PC-3 (cell line): ENCODE data around the gene COG8. TPM values are rescaled to one million over a fixed set of nuclear protein-coding genes. Genes with fewer than 3 reads are reported as not detected.

Experiments
- ATAC-seq: fragments of 200-7000 bp; cut with Tn5 transposase; 2 replicates; pipeline ENCODE4 v1.9.1; 2020; ENCODE audit warnings: mild to moderate bottlenecking, moderate library complexity
- BruUV-seq: library from RNA; stranded (reverse); fragments of 400-500 nt; replicated peaks from 2 replicates; lab custom pipeline; 2021; lab: Mats Ljungman, UMichigan
- CTCF ChIA-PET: fragments of 300-600 bp; sonication (Branson Sonifier 250); formaldehyde crosslinking; loops from one replicate; lab custom pipeline; 2022; ENCODE audit warnings: antibody characterized with exemption; lab: Charles Lee
- POLR2A ChIA-PET: fragments of 300-600 bp; sonication (Branson Sonifier 250); formaldehyde crosslinking; loops from one replicate; lab custom pipeline; 2022; ENCODE audit warnings: antibody characterized with exemption; ENCODE audit not compliant: unreplicated experiment; lab: Charles Lee
- DNase-seq: peaks from one replicate; pipeline ENCODE4 v3.0.0-alpha.2; 2015
- H2AFZ ChIP-seq: fragments of 300-600 bp; sonication (generic); 2 replicates; pipeline ENCODE4 v1.6.0; 2016; ENCODE audit warnings: antibody characterized with exemption, low read length
- H3F3A ChIP-seq: fragments of 300-600 bp; sonication (generic); one replicate; pipeline ENCODE4 v1.6.0; 2017; ENCODE audit warnings: antibody characterized with exemption, low read length, control low read depth, mild to moderate bottlenecking; ENCODE audit not compliant: unreplicated experiment
- H3K27ac ChIP-seq: fragments of 300-600 bp; sonication (generic); 2 replicates; pipeline ENCODE4 v1.5.1; 2016; ENCODE audit warnings: mild to moderate bottlenecking, low read length
- H3K27me3 ChIP-seq: fragments of 300-600 bp; sonication (generic); 2 replicates; pipeline ENCODE4 v1.6.1; 2016; ENCODE audit warnings: low read length, mixed read lengths
- H3K36me3 ChIP-seq: fragments of 300-600 bp; sonication (generic); 2 replicates; pipeline ENCODE4 v1.6.1; 2016; ENCODE audit warnings: low read depth, mixed run types, low read length, mixed read lengths
- H3K4me1 ChIP-seq: fragments of 300-600 bp; sonication (generic); 2 replicates; pipeline ENCODE4 v1.5.1; 2016; ENCODE audit warnings: low read length; ENCODE audit not compliant: insufficient read depth
- H3K4me2 ChIP-seq: fragments of 300-600 bp; sonication (generic); 2 replicates; pipeline ENCODE4 v1.6.0; 2016; ENCODE audit warnings: low read length
- H3K4me3 ChIP-seq: fragments of 300-600 bp; sonication (generic); 2 replicates; pipeline ENCODE4 v1.5.1; 2016; ENCODE audit warnings: mild to moderate bottlenecking, low read length, mixed read lengths
- H3K79me2 ChIP-seq: fragments of 300-600 bp; sonication (generic); 2 replicates; pipeline ENCODE4 v1.6.1; 2017; ENCODE audit warnings: low read length, mixed read lengths
- H3K9ac ChIP-seq: fragments of 300-600 bp; sonication (generic); 2 replicates; pipeline ENCODE4 v1.6.0; 2016; ENCODE audit warnings: mild to moderate bottlenecking, low read length
- H3K9me2 ChIP-seq: fragments of 300-600 bp; sonication (generic); replicated peaks from 2 replicates; pipeline ENCODE4 v1.6.1; 2016; ENCODE audit warnings: mixed run types, low read length, mixed read lengths
- H3K9me3 ChIP-seq: fragments of 300-600 bp; sonication (generic); 2 replicates; pipeline ENCODE4 v1.6.1; 2016; ENCODE audit warnings: low read length, mixed read lengths
- H4K20me1 ChIP-seq: fragments of 300-600 bp; sonication (generic); 2 replicates; pipeline ENCODE4 v1.6.1; 2016; ENCODE audit warnings: low read length, mixed read lengths
- CTCF ChIP-seq: fragments of 300-600 bp; sonication (generic); conservative IDR thresholded peaks from 2 replicates; pipeline ENCODE4 v1.5.1; 2017; ENCODE audit warnings: antibody characterized with exemption, low read depth, mild to moderate bottlenecking, low read length
- EZH2 ChIP-seq: fragments of 300-600 bp; sonication (generic); IDR thresholded peaks from one replicate; pipeline ENCODE4 v1.6.1; 2017; ENCODE audit warnings: antibody characterized with exemption, mild to moderate bottlenecking, low read length; ENCODE audit not compliant: unreplicated experiment
- EZH2phosphoT487 ChIP-seq: fragments of 300-600 bp; sonication (generic); IDR thresholded peaks from 2 replicates; pipeline ENCODE4 v1.6.1; 2018; ENCODE audit warnings: mild to moderate bottlenecking, antibody characterized with exemption, low read length, borderline replicate concordance
- intact Hi-C: fragments of 100-400 bp; cut with micrococcal nuclease; formaldehyde crosslinking; loops from 2 replicates; pipeline ENCODE4 v1.9.0; 2023
- total RNA-seq: library from RNA; depleted of rRNA; stranded (reverse); fragments of >200 nt; gene quantifications from 2 replicates; pipeline ENCODE4 v1.2.3, GENCODE V29; 2014

COG8 gene
- total RNA-seq, 1 experiment from 2014 or later = 27.2 TPM

- Histone ChIP-seq H3K27me3 (no peaks in the 10 kb centered on the region), H3K4me3 (no peak overlapping the region), H3K4me2 (no peak overlapping the region), H3K79me2 (peaks cover 25% of the 10 kb centered on the region), H3K4me1 (no peaks in the 10 kb centered on the region), H2AFZ (no peak overlapping the region), H3F3A (no peaks in the 10 kb centered on the region), H3K36me3 (peaks cover 27% of the 10 kb centered on the region; the same call in 1 of the 2 replicates), H3K9me2 (no peaks in the 10 kb centered on the region), H4K20me1 (no peaks in the 10 kb centered on the region), H3K9me3 (no peaks in the 10 kb centered on the region), H3K9ac (no peak overlapping the region), H3K27ac (no peak overlapping the region)
- DNase-seq (no peak), ATAC-seq (no peak)
- TF ChIP-seq EZH2phosphoT487 = no peak
- no peak for TF ChIP-seq CTCF
- TF ChIP-seq EZH2 = no peak
- BruUV-seq = no TSS peak
- ChIA-PET POLR2A (no interaction called here), CTCF (no interaction called here)
- intact Hi-C loops = no loop called here
Measured at GRCh38 chr16:69320740-69321073, 18.7 kb downstream of the COG8 start.

GRCh38 chr16:69319826-69320739 is 19.3 kb downstream of the COG8 start:
- Histone ChIP-seq H2AFZ (no peak overlapping the region), H3K27ac (no peak overlapping the region), H3K4me3 (no peak overlapping the region), H3K4me1 (no peaks in the 10 kb centered on the region), H3K9me2 (no peaks in the 10 kb centered on the region), H3K9me3 (no peaks in the 10 kb centered on the region), H3K4me2 (no peak overlapping the region), H3K9ac (no peak overlapping the region), H3K79me2 (peaks cover 20% of the 10 kb centered on the region), H3K36me3 (peaks cover 27% of the 10 kb centered on the region; the same call in 1 of the 2 replicates), H3K27me3 (no peaks in the 10 kb centered on the region), H4K20me1 (no peaks in the 10 kb centered on the region), H3F3A (no peaks in the 10 kb centered on the region)
- ChIA-PET POLR2A (no interaction called here), CTCF (no interaction called here)
- TF ChIP-seq CTCF = no peak
- TF ChIP-seq EZH2phosphoT487 = no peak
- TF ChIP-seq EZH2 = no peak
- no TSS peak for BruUV-seq
- intact Hi-C loops = no loop called here
- ATAC-seq (no peak), DNase-seq (no peak)

GRCh38 chr16:69319381-69319780 is 20.0 kb downstream of the COG8 start:
- H3K79me2 ChIP-seq = peaks cover 16% of the 10 kb centered on the region
- DNase-seq (no peak), ATAC-seq (no peak)
- no peak overlapping the region for H3K4me3 ChIP-seq
- H3K36me3 ChIP-seq = peaks cover 27% of the 10 kb centered on the region; the same call in 1 of the 2 replicates
- CTCF ChIA-PET = no interaction called here
- no TSS peak for BruUV-seq
- H4K20me1 ChIP-seq = no peaks in the 10 kb centered on the region
- intact Hi-C loops = no loop called here
- H3K27ac ChIP-seq = no peak overlapping the region
- no peak overlapping the region for H3K4me2 ChIP-seq
- H3K9me2 ChIP-seq = no peaks in the 10 kb centered on the region
- no peak overlapping the region for H2AFZ ChIP-seq
- H3F3A ChIP-seq = no peaks in the 10 kb centered on the region
- no peak for TF ChIP-seq CTCF
- TF ChIP-seq EZH2phosphoT487 = no peak
- no peak for TF ChIP-seq EZH2
- H3K9me3 ChIP-seq = no peaks in the 10 kb centered on the region
- H3K27me3 ChIP-seq = no peaks in the 10 kb centered on the region
- POLR2A ChIA-PET = no interaction called here
- no peaks in the 10 kb centered on the region for H3K4me1 ChIP-seq
- no peak overlapping the region for H3K9ac ChIP-seq
